ENCODE data around the gene GALNT17.
A peak's percentile ranks its signal among the peaks of the same experiment; 100 is the strongest.

DNA sequence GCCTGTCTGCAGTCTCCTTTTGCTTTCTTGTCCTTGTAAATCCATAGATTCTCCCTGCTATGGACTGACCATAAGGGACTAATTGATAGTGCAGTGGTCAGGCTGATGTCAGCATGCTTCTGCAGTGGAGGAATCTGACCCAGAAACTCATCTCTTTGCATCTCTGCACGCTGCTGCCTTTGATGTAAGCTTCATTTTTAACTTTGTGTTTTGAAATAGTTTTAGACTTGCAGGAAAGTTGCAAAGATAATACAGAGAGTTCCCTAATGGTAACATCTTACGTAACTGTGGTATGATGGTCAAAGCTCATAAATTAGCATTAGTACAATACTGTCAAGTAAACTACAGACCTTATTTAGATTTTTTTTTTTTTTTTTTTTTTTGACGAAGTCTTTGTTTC lies 89.6 kb downstream of the GALNT17 start:
- TF ChIP-seq, protein P1, sequence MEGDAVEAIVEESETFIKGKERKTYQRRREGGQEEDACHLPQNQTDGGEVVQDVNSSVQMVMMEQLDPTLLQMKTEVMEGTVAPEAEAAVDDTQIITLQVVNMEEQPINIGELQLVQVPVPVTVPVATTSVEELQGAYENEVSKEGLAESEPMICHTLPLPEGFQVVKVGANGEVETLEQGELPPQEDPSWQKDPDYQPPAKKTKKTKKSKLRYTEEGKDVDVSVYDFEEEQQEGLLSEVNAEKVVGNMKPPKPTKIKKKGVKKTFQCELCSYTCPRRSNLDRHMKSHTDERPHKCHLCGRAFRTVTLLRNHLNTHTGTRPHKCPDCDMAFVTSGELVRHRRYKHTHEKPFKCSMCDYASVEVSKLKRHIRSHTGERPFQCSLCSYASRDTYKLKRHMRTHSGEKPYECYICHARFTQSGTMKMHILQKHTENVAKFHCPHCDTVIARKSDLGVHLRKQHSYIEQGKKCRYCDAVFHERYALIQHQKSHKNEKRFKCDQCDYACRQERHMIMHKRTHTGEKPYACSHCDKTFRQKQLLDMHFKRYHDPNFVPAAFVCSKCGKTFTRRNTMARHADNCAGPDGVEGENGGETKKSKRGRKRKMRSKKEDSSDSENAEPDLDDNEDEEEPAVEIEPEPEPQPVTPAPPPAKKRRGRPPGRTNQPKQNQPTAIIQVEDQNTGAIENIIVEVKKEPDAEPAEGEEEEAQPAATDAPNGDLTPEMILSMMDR (IDR thresholded peaks at IDR 0.05) = no peak
- TF ChIP-seq POLR2AphosphoS5 (IDR thresholded peaks at IDR 0.05) = peak in 1 of 2 donors; percentile 26

Measured in upper lobe of left lung (tissue), 4 donors.